IMR-90 (cell line): ENCODE results near the gene FTSJ3. TPM values are rescaled to one million over a fixed set of nuclear protein-coding genes. Genes with fewer than 3 reads are reported as not detected.

ENCODE experiments used
- ATAC-seq: fragments of 200-7000 bp; cut with Tn5 transposase; 2 replicates; pipeline ENCODE4 v1.9.1; 2020; ENCODE audit warnings: low read depth, mild to moderate bottlenecking, moderate library complexity
- BruUV-seq: library from RNA; stranded (reverse); fragments of 400-500 nt; replicated peaks from 2 replicates; lab custom pipeline; 2021; lab: Mats Ljungman, UMichigan
- CTCF ChIA-PET: fragments of 300-600 bp; formaldehyde crosslinking; extraction: SDS; loops from one replicate; lab custom pipeline; 2021; ENCODE audit warnings: antibody characterized with exemption; lab: Yijun Ruan, JAX
- POLR2A ChIA-PET: fragments of 300-600 bp; sonication (Branson Sonifier 250); formaldehyde crosslinking; loops from one replicate; lab custom pipeline; 2022; ENCODE audit warnings: antibody characterized with exemption; ENCODE audit not compliant: unreplicated experiment; lab: Charles Lee
- DNase-seq: peaks from one replicate; pipeline ENCODE4 v3.0.0; 2013
- H2AFZ ChIP-seq: replicated peaks from 2 replicates; pipeline ENCODE3; 2013; ENCODE audit warnings: low read length, mild to moderate bottlenecking; ENCODE audit not compliant: poor library complexity
- H2AK5ac ChIP-seq: 2 replicates; pipeline ENCODE4 v1.6.1; 2013; ENCODE audit warnings: low read depth, low read length, inconsistent platforms
- H2AK9ac ChIP-seq: replicated peaks from 2 replicates; pipeline ENCODE3; 2013; ENCODE audit warnings: mild to moderate bottlenecking, low read depth, low read length, moderate library complexity; ENCODE audit not compliant: poor library complexity
- H2BK120ac ChIP-seq: 2 replicates; pipeline ENCODE4 v1.6.1; 2013; ENCODE audit warnings: low read depth, low read length, inconsistent platforms
- H2BK15ac ChIP-seq: 3 replicates; pipeline ENCODE4 v1.6.1; 2013; ENCODE audit warnings: low read depth, low read length, inconsistent platforms
- H2BK20ac ChIP-seq: 2 replicates; pipeline ENCODE4 v1.6.1; 2013; ENCODE audit warnings: low read depth, mild to moderate bottlenecking, inconsistent platforms, low read length, moderate library complexity
- H2BK5ac ChIP-seq: 2 replicates; pipeline ENCODE4 v1.6.1; 2013; ENCODE audit warnings: mild to moderate bottlenecking, low read depth, low read length, inconsistent platforms; ENCODE audit not compliant: poor library complexity, severe bottlenecking
- H3K14ac ChIP-seq: replicated peaks from 2 replicates; pipeline ENCODE4 v1.6.1; 2013; ENCODE audit warnings: low read depth, low read length, inconsistent platforms
- H3K18ac ChIP-seq: 2 replicates; pipeline ENCODE4 v1.6.1; 2013; ENCODE audit warnings: low read depth, low read length, control low read depth
- H3K23ac ChIP-seq: 2 replicates; pipeline ENCODE4 v1.6.1; 2013; ENCODE audit warnings: low read depth, low read length, inconsistent platforms
- H3K27ac ChIP-seq: 2 replicates; pipeline ENCODE4 v1.5.1; 2013; ENCODE audit warnings: mild to moderate bottlenecking, control low read depth, low read length; ENCODE audit not compliant: insufficient read depth
- H3K27me3 ChIP-seq: 2 replicates; pipeline ENCODE4 v1.6.1; 2013; ENCODE audit warnings: low read length; ENCODE audit not compliant: control insufficient read depth, insufficient read depth
- H3K36me3 ChIP-seq: 2 replicates; pipeline ENCODE4 v1.6.1; 2013; ENCODE audit warnings: low read length, mixed read lengths; ENCODE audit not compliant: control insufficient read depth, insufficient read depth
- H3K4ac ChIP-seq: 2 replicates; pipeline ENCODE4 v1.6.1; 2013; ENCODE audit warnings: low read depth, low read length, inconsistent platforms
- H3K4me1 ChIP-seq: 2 replicates; pipeline ENCODE4 v1.6.1; 2013; ENCODE audit warnings: low read length, mixed read lengths; ENCODE audit not compliant: control insufficient read depth, insufficient read depth
- H3K4me2 ChIP-seq: 2 replicates; pipeline ENCODE4 v1.6.1; 2013; ENCODE audit warnings: low read depth, mild to moderate bottlenecking, control low read depth, low read length, moderate library complexity
- H3K4me3 ChIP-seq: 2 replicates; pipeline ENCODE4 v1.5.1; 2013; ENCODE audit warnings: low read depth, mild to moderate bottlenecking, control low read depth, low read length, moderate library complexity; ENCODE audit not compliant: insufficient read depth
- H3K56ac ChIP-seq: 2 replicates; pipeline ENCODE4 v1.6.1; 2013; ENCODE audit warnings: low read length, inconsistent platforms; ENCODE audit not compliant: insufficient read depth; ENCODE audit errors: extremely low read depth
- H3K79me1 ChIP-seq, 2 experiments: 2 replicates each; pipeline ENCODE4 v1.6.1; 2013; ENCODE audit warnings: low read length in 2 of 2, inconsistent platforms in 1 of 2, low read depth in 1 of 2
- H3K9ac ChIP-seq: 2 replicates; pipeline ENCODE4 v1.6.1; 2013; ENCODE audit warnings: low read depth, low read length, control low read depth
- H3K9me1 ChIP-seq: 2 replicates; pipeline ENCODE4 v1.6.1; 2013; ENCODE audit warnings: low read length, inconsistent platforms; ENCODE audit not compliant: insufficient read depth
- H3K9me3 ChIP-seq: 2 replicates; pipeline ENCODE4 v1.6.1; 2013; ENCODE audit warnings: low read length; ENCODE audit not compliant: control insufficient read depth, insufficient read depth
- H4K20me1 ChIP-seq: 2 replicates; pipeline ENCODE4 v1.6.1; 2013; ENCODE audit warnings: low read length, inconsistent platforms; ENCODE audit not compliant: insufficient read depth
- H4K5ac ChIP-seq: 2 replicates; pipeline ENCODE4 v1.6.1; 2013; ENCODE audit warnings: mild to moderate bottlenecking, low read depth, low read length, control low read depth
- H4K8ac ChIP-seq, 2 experiments: 2 replicates each; pipeline ENCODE4 v1.6.1; 2013; ENCODE audit warnings: low read depth in 2 of 2, low read length in 2 of 2, control low read depth in 1 of 2, inconsistent platforms in 1 of 2
- H4K91ac ChIP-seq: 2 replicates; pipeline ENCODE4 v1.6.1; 2013; ENCODE audit warnings: low read depth, low read length, inconsistent platforms; ENCODE audit not compliant: insufficient read depth
- MAZ ChIP-seq: IDR thresholded peaks from 2 replicates; pipeline ENCODE4 v1.6.1; 2012; ENCODE audit warnings: low read depth, mild to moderate bottlenecking, low read length, improper control_type of control experiment, moderate library complexity, borderline replicate concordance
- MXI1 ChIP-seq: IDR thresholded peaks from 2 replicates; pipeline ENCODE4 v1.6.1; 2012; ENCODE audit warnings: low read depth, mild to moderate bottlenecking, low read length, moderate library complexity, borderline replicate concordance
- NFE2L2 ChIP-seq: fragments of 150-350 bp; IDR thresholded peaks from 2 replicates; pipeline ENCODE4 v1.6.1; 2016; ENCODE audit warnings: low read depth, mild to moderate bottlenecking, low read length
- RAD21 ChIP-seq: IDR thresholded peaks from 2 replicates; pipeline ENCODE4 v1.6.1; 2012; ENCODE audit warnings: low read length, improper control_type of control experiment
- RCOR1 ChIP-seq: IDR thresholded peaks from 2 replicates; pipeline ENCODE4 v1.6.1; 2012; ENCODE audit warnings: mild to moderate bottlenecking, low read length, improper control_type of control experiment; ENCODE audit not compliant: insufficient replicate concordance
- SMC3 ChIP-seq: fragments of 150-350 bp; IDR thresholded peaks from 2 replicates; pipeline ENCODE4 v1.6.1; 2016; ENCODE audit warnings: low read depth, mild to moderate bottlenecking, antibody characterized with exemption, low read length, moderate library complexity
- WGBS, 2 experiments: methylation state at CpG; one replicate each; pipeline versions ENCODE4 v1.1.5 to v1.1.7; 2013; ENCODE audit warnings: missing lambda C conversion rate in 2 of 2; ENCODE audit not compliant: insufficient read length in 1 of 2; ENCODE audit errors: extremely low coverage in 2 of 2; 5-methylcytosine and 5-hydroxymethylcytosine counted together
- dilution Hi-C: fragments of 300-500 bp; cut with HindIII; formaldehyde crosslinking; loops from one replicate; pipeline ENCODE4 v1.14.3; 2018; ENCODE audit warnings: low sequenced_read_pairs; ENCODE audit not compliant: unreplicated experiment
- in situ Hi-C: fragments of 300-500 bp; cut with MboI; formaldehyde crosslinking; loops from 3 replicates; pipeline ENCODE4 v1.14.3; 2019; ENCODE audit warnings: low sequenced_read_pairs, inconsistent platforms, mixed read lengths
- intact Hi-C: fragments of 100-400 bp; cut with micrococcal nuclease; formaldehyde crosslinking; loops from 2 replicates; pipeline ENCODE4 v1.10.0; 2022
- polyA plus RNA-seq, 3 experiments: library from polyadenylated mRNA; depleted of rRNA; stranded (reverse); fragments of >200 nt; gene quantifications; 2 replicates each; pipeline ENCODE4 v1.2.3, GENCODE V29; 2012; ENCODE audit warnings: low replicate concordance in 1 of 3
- total RNA-seq: library from RNA; depleted of rRNA; stranded (reverse); fragments of >200 nt; gene quantifications from 2 replicates; pipeline ENCODE4 v1.2.3, GENCODE V29; 2012
- TF ChIP-seq, protein P1 (sequence below): fragments of 150-350 bp; IDR thresholded peaks from 2 replicates; pipeline ENCODE4 v1.6.1; 2016; ENCODE audit warnings: low read depth, mild to moderate bottlenecking, low read length, moderate library complexity, borderline replicate concordance
- TF ChIP-seq, protein P2 (sequence below): fragments of 150-350 bp; IDR thresholded peaks from 2 replicates; pipeline ENCODE4 v1.6.1; 2017; ENCODE audit warnings: mild to moderate bottlenecking, antibody characterized with exemption, low read length, low read depth

Gene FTSJ3
- total and polyA plus RNA-seq, 2 of the 4 experiments (the other 2 are of a cell fraction) = 51.3 to 68.1 TPM

DNA sequence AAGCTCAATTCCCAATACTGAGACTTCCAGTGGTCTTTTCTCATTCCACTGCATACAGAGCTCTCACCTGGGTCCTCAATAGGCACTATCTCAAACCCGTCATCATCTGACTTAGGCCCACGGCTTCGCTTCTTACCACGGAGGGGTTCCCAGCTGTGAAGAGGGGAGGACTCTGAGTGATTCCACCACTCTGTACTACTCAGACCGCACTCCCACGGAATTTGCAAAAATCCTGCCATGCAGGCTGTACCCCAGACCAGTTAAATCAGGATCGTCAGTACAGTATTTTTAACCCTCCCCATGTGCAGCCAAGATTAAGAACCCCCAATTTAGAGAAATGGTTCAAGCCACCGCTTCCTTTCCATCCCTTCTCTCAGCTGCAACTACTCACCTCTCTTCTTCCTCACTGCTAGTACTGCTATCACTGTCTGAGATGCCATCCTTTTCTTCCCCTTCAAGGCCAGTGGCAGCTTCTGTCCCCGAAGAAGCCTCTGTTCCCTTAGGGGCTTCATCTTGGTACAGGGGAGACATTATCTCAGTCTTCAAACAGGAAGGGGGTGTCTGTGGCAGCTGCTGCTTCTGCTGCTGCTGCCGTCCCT lies 6.4 kb downstream of the FTSJ3 start:
- BruUV-seq = no TSS peak

More for the DNA sequence above, 6.4 kb downstream of the FTSJ3 start:
- TF ChIP-seq NFE2L2 (no peak), MXI1 (no peak), RAD21 (no peak), RCOR1 (no peak), MAZ (no peak), SMC3 (no peak)
- TF ChIP-seq, protein P1, sequence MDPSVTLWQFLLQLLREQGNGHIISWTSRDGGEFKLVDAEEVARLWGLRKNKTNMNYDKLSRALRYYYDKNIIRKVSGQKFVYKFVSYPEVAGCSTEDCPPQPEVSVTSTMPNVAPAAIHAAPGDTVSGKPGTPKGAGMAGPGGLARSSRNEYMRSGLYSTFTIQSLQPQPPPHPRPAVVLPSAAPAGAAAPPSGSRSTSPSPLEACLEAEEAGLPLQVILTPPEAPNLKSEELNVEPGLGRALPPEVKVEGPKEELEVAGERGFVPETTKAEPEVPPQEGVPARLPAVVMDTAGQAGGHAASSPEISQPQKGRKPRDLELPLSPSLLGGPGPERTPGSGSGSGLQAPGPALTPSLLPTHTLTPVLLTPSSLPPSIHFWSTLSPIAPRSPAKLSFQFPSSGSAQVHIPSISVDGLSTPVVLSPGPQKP = no peak
- TF ChIP-seq, protein P2, sequence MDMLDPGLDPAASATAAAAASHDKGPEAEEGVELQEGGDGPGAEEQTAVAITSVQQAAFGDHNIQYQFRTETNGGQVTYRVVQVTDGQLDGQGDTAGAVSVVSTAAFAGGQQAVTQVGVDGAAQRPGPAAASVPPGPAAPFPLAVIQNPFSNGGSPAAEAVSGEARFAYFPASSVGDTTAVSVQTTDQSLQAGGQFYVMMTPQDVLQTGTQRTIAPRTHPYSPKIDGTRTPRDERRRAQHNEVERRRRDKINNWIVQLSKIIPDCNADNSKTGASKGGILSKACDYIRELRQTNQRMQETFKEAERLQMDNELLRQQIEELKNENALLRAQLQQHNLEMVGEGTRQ = no peak
- H4K20me1 ChIP-seq = peaks cover 32% of the 10 kb centered on the region
- ATAC-seq (no peak), DNase-seq (no peak)
- CTCF ChIA-PET = no interaction called here
- H2AFZ ChIP-seq = no peak overlapping the region
- peaks cover 28% of the 10 kb centered on the region for H3K9me1 ChIP-seq
- no peak overlapping the region for H3K27ac ChIP-seq
- H3K14ac ChIP-seq = no peak overlapping the region
- no peak overlapping the region for H3K4ac ChIP-seq
- WGBS, 2 experiments = 93% methylated on average over 2 of the region's 10 CpGs; no CpG with 5 or more reads in 1 of the 2 experiments
- H4K5ac ChIP-seq = no peak overlapping the region
- peaks cover 82% of the 10 kb centered on the region for H3K36me3 ChIP-seq
- H3K56ac ChIP-seq = no peak overlapping the region
- no peak overlapping the region for H3K18ac ChIP-seq
- peaks cover 10% of the 10 kb centered on the region for H3K4me1 ChIP-seq
- no peak overlapping the region for H2BK120ac ChIP-seq
- no peak overlapping the region for H2BK20ac ChIP-seq
- no peak overlapping the region for H3K4me2 ChIP-seq
- no peaks in the 10 kb centered on the region for H3K9me3 ChIP-seq
- H4K91ac ChIP-seq = no peak overlapping the region
- dilution Hi-C loops = no loop called here
- in situ Hi-C loops = no loop called here
- H3K4me3 ChIP-seq = no peak overlapping the region
- H2BK15ac ChIP-seq = no peak overlapping the region
- no peak overlapping the region for H2BK5ac ChIP-seq
- intact Hi-C loops = no loop called here
- H3K27me3 ChIP-seq = no peaks in the 10 kb centered on the region
- POLR2A ChIA-PET = interaction anchor here (0.6 kb wide), 1 partner anchor 19 kb away, joined by 4 read pairs; no protein-coding TSS in a partner anchor
- H2AK5ac ChIP-seq = no peak overlapping the region
- H2AK9ac ChIP-seq = no peak overlapping the region
- H4K8ac ChIP-seq = no peak overlapping the region
- H3K23ac ChIP-seq = no peak overlapping the region
- peaks cover 37 to 83% of the 10 kb centered on the region in 2 experiments for H3K79me1 ChIP-seq
- H3K9ac ChIP-seq = no peak overlapping the region
